Progenitor cell of endocrine pancreas (in vitro differentiated cells): Measurements from ENCODE around the gene HIGD2A. TPM values are rescaled to one million over a fixed set of nuclear protein-coding genes. Genes with fewer than 3 reads are reported as not detected.

Experiments
- DNase-seq: peaks from one replicate; pipeline ENCODE4 v3.0.0; 2021; ENCODE audit warnings: low spot score; ENCODE audit not compliant: unreplicated experiment
- H3K27ac Mint-ChIP-seq: 2 replicates; pipeline ENCODE4 v1.8.0; 2021; ENCODE audit warnings: mild to moderate bottlenecking, moderate library complexity, mixed read lengths
- H3K27me3 Mint-ChIP-seq: 2 replicates; pipeline ENCODE4 v1.8.0; 2021; ENCODE audit warnings: mixed read lengths
- H3K36me3 Mint-ChIP-seq: 2 replicates; pipeline ENCODE4 v1.8.0; 2022; ENCODE audit warnings: mixed read lengths; ENCODE audit not compliant: insufficient read depth
- H3K4me1 Mint-ChIP-seq: 2 replicates; pipeline ENCODE4 v1.8.0; 2021; ENCODE audit warnings: low read depth, mixed read lengths
- H3K4me3 Mint-ChIP-seq: 2 replicates; pipeline ENCODE4 v1.8.0; 2021; ENCODE audit warnings: low read depth, mild to moderate bottlenecking, moderate library complexity, mixed read lengths
- H3K9me3 Mint-ChIP-seq: 2 replicates; pipeline ENCODE4 v1.8.0; 2021; ENCODE audit warnings: low read depth, mixed read lengths
- CTCF ChIP-seq: fragments of 200-600 bp; sonication (generic); IDR thresholded peaks from one replicate; pipeline ENCODE4 v1.5.0; 2021; ENCODE audit warnings: antibody characterized with exemption, mild to moderate bottlenecking; ENCODE audit not compliant: unreplicated experiment
- total RNA-seq: library from RNA; stranded (reverse); gene quantifications from 2 replicates; pipeline ENCODE4 v1.2.1, GENCODE V29; 2021

The HIGD2A gene
- total RNA-seq, 1 donor from 2014 or later: 96.8 TPM

- no peak overlapping the region for H3K27ac Mint-ChIP-seq
- no peak for TF ChIP-seq CTCF
- H3K9me3 Mint-ChIP-seq: no peaks in the 10 kb centered on the region
- no peaks in the 10 kb centered on the region for H3K4me1 Mint-ChIP-seq
- no peaks in the 10 kb centered on the region for H3K27me3 Mint-ChIP-seq
- H3K36me3 Mint-ChIP-seq: peaks cover 2% of the 10 kb centered on the region
- H3K4me3 Mint-ChIP-seq: peak overlapping the region; percentile 72
- no peak for DNase-seq
Measured at GRCh38 chr5:176414704-176415103, 26.2 kb downstream of the HIGD2A start.

- Mint-ChIP-seq H3K36me3 (no peaks in the 10 kb centered on the region), H3K4me3 (peak overlapping the region; percentile 72), H3K27me3 (no peaks in the 10 kb centered on the region), H3K4me1 (no peaks in the 10 kb centered on the region), H3K9me3 (peaks cover 3% of the 10 kb centered on the region), H3K27ac (peak overlapping the region; percentile 67)
- DNase-seq: no peak
- TF ChIP-seq CTCF: no peak
Measured at GRCh38 chr5:176415240-176415951, 26.8 kb downstream of the HIGD2A start.

GRCh38 chr5:176415952-176416924, 27.7 kb downstream of the HIGD2A start, which contains the start of gene CLTB:
Gene CLTB, minus strand, starts transcription at chr5:176416539. Its CDS starts 176 bp downstream, at chr5:176416363.
- TF ChIP-seq CTCF: peak; percentile 81
- Mint-ChIP-seq H3K27me3 (no peaks in the 10 kb centered on the region), H3K4me1 (no peaks in the 10 kb centered on the region), H3K9me3 (peaks cover 8% of the 10 kb centered on the region), H3K27ac (peak within 1 kb of the TSS; percentile 67), H3K36me3 (peaks cover 1% of the 10 kb centered on the region), H3K4me3 (peak within 1 kb of the TSS; percentile 72)
- peak; percentile 91 for DNase-seq

- Mint-ChIP-seq H3K9me3 (peaks cover 11% of the 10 kb centered on the region), H3K36me3 (peaks cover 1% of the 10 kb centered on the region), H3K4me3 (peak overlapping the region; percentile 56), H3K27me3 (no peaks in the 10 kb centered on the region), H3K4me1 (no peaks in the 10 kb centered on the region), H3K27ac (peak overlapping the region; percentile 56)
- no peak for DNase-seq
- no peak for TF ChIP-seq CTCF
Measured at GRCh38 chr5:176416965-176417364, 28.4 kb downstream of the HIGD2A start.

- Mint-ChIP-seq H3K36me3 (peaks cover 1% of the 10 kb centered on the region), H3K4me3 (no peak overlapping the region), H3K4me1 (no peaks in the 10 kb centered on the region), H3K27ac (peak overlapping the region; percentile 79), H3K9me3 (peaks cover 16% of the 10 kb centered on the region), H3K27me3 (no peaks in the 10 kb centered on the region)
- no peak for DNase-seq
- no peak for TF ChIP-seq CTCF
Measured at GRCh38 chr5:176418251-176418650, 29.7 kb downstream of the HIGD2A start.
